Liver (tissue), 9 donors: Measurements from ENCODE around the gene NFATC2. TPM values are rescaled to one million over a fixed set of nuclear protein-coding genes. Genes with fewer than 3 reads are reported as not detected.

Experiments
- DNase-seq: peaks from one replicate; pipeline ENCODE4 v3.0.0-alpha.2; 2017; ENCODE audit warnings: low spot score
- H3K27ac ChIP-seq, 2 donors: one replicate each; pipeline ENCODE4 v1.7.0; 2013; ENCODE audit warnings: inconsistent platforms in 2 of 2, low read length in 2 of 2, control low read depth in 1 of 2, low read depth in 1 of 2, mild to moderate bottlenecking in 1 of 2
- H3K27me3 ChIP-seq, 4 donors: one replicate each; pipeline versions ENCODE4 v1.6.1 to v1.7.0; 2013; ENCODE audit warnings: low read length in 3 of 4, inconsistent platforms in 1 of 4, mild to moderate bottlenecking in 1 of 4, moderate library complexity in 1 of 4; ENCODE audit not compliant: control insufficient read depth in 4 of 4, insufficient read depth in 4 of 4
- H3K36me3 ChIP-seq, 4 donors: one replicate each; pipeline versions ENCODE4 v1.6.1 to v1.7.0; 2013; ENCODE audit warnings: low read length in 3 of 4, mild to moderate bottlenecking in 3 of 4, low read depth in 1 of 4, moderate library complexity in 1 of 4; ENCODE audit not compliant: control insufficient read depth in 4 of 4, insufficient read depth in 3 of 4
- H3K4me1 ChIP-seq, 4 donors: one replicate each; pipeline versions ENCODE4 v1.6.1 to v1.7.0; 2013; ENCODE audit warnings: low read length in 3 of 4, mild to moderate bottlenecking in 3 of 4, moderate library complexity in 1 of 4; ENCODE audit not compliant: control insufficient read depth in 4 of 4, insufficient read depth in 4 of 4
- H3K4me3 ChIP-seq, 3 donors: one replicate each; pipeline versions ENCODE4 v1.6.1 to v1.7.0; 2013; ENCODE audit warnings: low read length in 3 of 3, control low read depth in 1 of 3, low read depth in 1 of 3, mild to moderate bottlenecking in 1 of 3
- H3K9ac ChIP-seq, 2 donors: one replicate each; pipeline ENCODE4 v1.7.0; 2013; ENCODE audit warnings: low read length in 2 of 2, mild to moderate bottlenecking in 2 of 2, moderate library complexity in 2 of 2, control low read depth in 1 of 2, low read depth in 1 of 2
- H3K9me3 ChIP-seq, 4 donors: one replicate each; pipeline versions ENCODE4 v1.6.1 to v1.7.0; 2013; ENCODE audit warnings: low read length in 3 of 4; ENCODE audit not compliant: control insufficient read depth in 4 of 4
- ATF3 ChIP-seq: IDR thresholded peaks from 2 replicates; pipeline ENCODE4 v1.6.1; 2016; ENCODE audit warnings: antibody characterized with exemption
- CTCF ChIP-seq: fragments of 150-350 bp; IDR thresholded peaks from 2 replicates; pipeline ENCODE4 v1.5.1; 2017; ENCODE audit warnings: improper control_type of control experiment, low read depth, low read length; ENCODE audit not compliant: missing input control
- EGR1 ChIP-seq, 2 donors: IDR thresholded peaks; 2 replicates each; pipeline ENCODE4 v1.6.1; 2016 to 2018; ENCODE audit warnings: antibody characterized with exemption in 2 of 2, low read depth in 2 of 2
- FOXA1 ChIP-seq: IDR thresholded peaks from 2 replicates; pipeline ENCODE4 v1.6.1; 2016; ENCODE audit warnings: antibody characterized with exemption
- FOXA2 ChIP-seq: IDR thresholded peaks from 2 replicates; pipeline ENCODE4 v1.6.1; 2016; ENCODE audit warnings: antibody characterized with exemption
- GABPA ChIP-seq, 2 donors: IDR thresholded peaks in 1 of 2; conservative IDR thresholded peaks in 1 of 2; 2 replicates each; pipeline ENCODE4 v1.6.1; 2016; ENCODE audit warnings: antibody characterized with exemption in 2 of 2, mild to moderate bottlenecking in 1 of 2, moderate library complexity in 1 of 2
- HNF4A ChIP-seq, 2 donors: conservative IDR thresholded peaks; 2 replicates each; pipeline ENCODE4 v1.6.1; 2016; ENCODE audit warnings: antibody characterized with exemption in 2 of 2, mild to moderate bottlenecking in 2 of 2
- HNF4G ChIP-seq: IDR thresholded peaks from 2 replicates; pipeline ENCODE4 v1.6.1; 2016; ENCODE audit warnings: antibody characterized with exemption
- JUND ChIP-seq, 2 donors: IDR thresholded peaks; 2 replicates each; pipeline ENCODE4 v1.6.1; 2016; ENCODE audit warnings: antibody characterized with exemption in 2 of 2
- MAX ChIP-seq: IDR thresholded peaks from 2 replicates; pipeline ENCODE4 v1.6.1; 2016; ENCODE audit warnings: antibody characterized with exemption
- NR2F2 ChIP-seq: IDR thresholded peaks from 2 replicates; pipeline ENCODE4 v1.6.1; 2016; ENCODE audit warnings: antibody characterized with exemption
- RAD21 ChIP-seq, 2 donors: IDR thresholded peaks; 2 replicates each; pipeline ENCODE4 v1.6.1; 2016; ENCODE audit warnings: antibody characterized with exemption in 2 of 2, mild to moderate bottlenecking in 2 of 2
- REST ChIP-seq: IDR thresholded peaks from 2 replicates; pipeline ENCODE4 v1.6.1; 2016; ENCODE audit warnings: antibody characterized with exemption, mild to moderate bottlenecking
- RXRA ChIP-seq, 2 donors: IDR thresholded peaks; 2 replicates each; pipeline ENCODE4 v1.6.1; 2017 to 2018; ENCODE audit warnings: antibody characterized with exemption in 2 of 2, mild to moderate bottlenecking in 1 of 2
- SP1 ChIP-seq: IDR thresholded peaks from 2 replicates; pipeline ENCODE4 v1.6.1; 2018; ENCODE audit warnings: antibody characterized with exemption, mild to moderate bottlenecking
- TAF1 ChIP-seq: conservative IDR thresholded peaks from 2 replicates; pipeline ENCODE4 v1.6.1; 2016; ENCODE audit warnings: antibody characterized with exemption, mild to moderate bottlenecking
- YY1 ChIP-seq: IDR thresholded peaks from 2 replicates; pipeline ENCODE4 v1.6.1; 2016; ENCODE audit warnings: antibody characterized with exemption, mild to moderate bottlenecking
- ZBTB33 ChIP-seq: IDR thresholded peaks from 2 replicates; pipeline ENCODE4 v1.6.1; 2016; ENCODE audit warnings: antibody characterized with exemption
- WGBS: extraction: QIAGEN DNeasy Blood & Tissue Kit; methylation state at CpG from one replicate; pipeline ENCODE4 v1.1.7; 2013; 5-methylcytosine and 5-hydroxymethylcytosine counted together
- polyA plus RNA-seq, 2 donors: library from polyadenylated mRNA; stranded (reverse) in 1 of 2; unstranded in 1 of 2; fragments of 200-250 nt in 1 of 2; fragments of >200 nt in 1 of 2; fragmentation: Nextera tagmentation in 1 of 2; extraction: Ambion mirVana in 1 of 2; gene quantifications; one replicate each; pipeline versions ENCODE4 v1.2.1 to v1.2.3, GENCODE V29; 2013 to 2015
- total RNA-seq, 2 donors: library from RNA; depleted of rRNA; stranded (reverse); fragments of >200 nt; gene quantifications; one replicate each; pipeline ENCODE4 v1.2.3, GENCODE V29; 2014
- donor health status: healthy.
- donor health status: healthy.
- donor health status: healthy.
- donor health status: healthy.
- donor health status: healthy.

Gene NFATC2
- total RNA-seq: 1 to 10 TPM; 3.5 to 6.7 TPM
- 1 to 10 TPM; 1.2 to 1.6 TPM for polyA plus RNA-seq

GRCh38 chr20:51542571-51543421 is at the start of gene NFATC2:
TSS of gene NFATC2 (minus strand) at chr20:51542719. CDS start at chr20:51542499, 220 bp downstream.
- Histone ChIP-seq H3K36me3 (no peaks in the 10 kb centered on the region), H3K27ac (peak within 1 kb of the TSS; percentile 83 to 84), H3K9me3 (no peaks in the 10 kb centered on the region), H3K4me3 (peak within 1 kb of the TSS; percentile 64 to 79 (median 75)), H3K27me3 (no peaks in the 10 kb centered on the region), H3K9ac (peak within 1 kb of the TSS; percentile 29 to 78), H3K4me1 (peaks cover 5 to 30% (median 19%) of the 10 kb centered on the region in 4 donors)
- TF ChIP-seq FOXA1 (no peak), RAD21 (IDR thresholded peaks at IDR 0.05) (no peak), REST (no peak), ZBTB33 (no peak), HNF4A (conservative IDR thresholded peaks at IDR 0.05) (no peak), EGR1 (IDR thresholded peaks at IDR 0.05; ENCODE audit: low read depth in 2 of 2) (no peak), HNF4G (no peak), ATF3 (no peak), GABPA (IDR thresholded peaks at IDR 0.05 in 1 of 2, conservative IDR thresholded peaks at IDR 0.05 in 1 of 2) (no peak), FOXA2 (no peak), NR2F2 (no peak), MAX (no peak), RXRA (IDR thresholded peaks at IDR 0.05) (no peak), JUND (IDR thresholded peaks at IDR 0.05) (no peak), YY1 (no peak), SP1 (no peak), TAF1 (no peak), CTCF (no peak)
- WGBS: 3% methylated on average over 66 of the region's 67 CpGs
- DNase-seq: peak; percentile 72
